HCT116 (cell line): ENCODE data around the gene PIK3C3. TPM values are rescaled to one million over a fixed set of nuclear protein-coding genes. Genes with fewer than 3 reads are reported as not detected.

Experiments used
- ATAC-seq: fragments of 200-7000 bp; cut with Tn5 transposase; 2 replicates; pipeline ENCODE4 v1.9.1; 2020; ENCODE audit warnings: mild to moderate bottlenecking, moderate library complexity
- BruUV-seq: library from RNA; stranded (reverse); fragments of 400-500 nt; replicated peaks from 2 replicates; lab custom pipeline; 2021; lab: Mats Ljungman, UMichigan
- CTCF ChIA-PET: fragments of 300-600 bp; sonication (Branson Sonifier 250); formaldehyde crosslinking; loops from one replicate; lab custom pipeline; 2021; ENCODE audit warnings: antibody characterized with exemption; lab: Charles Lee
- POLR2A ChIA-PET: fragments of 300-600, 350-600 bp; sonication (Branson Sonifier 250); formaldehyde crosslinking; loops from one replicate; lab custom pipeline; 2021; ENCODE audit warnings: antibody characterized with exemption; lab: Charles Lee
- RAD21 ChIA-PET, 2 experiments: fragments of 300-600 bp; sonication (Branson Sonifier 250); formaldehyde crosslinking; loops; one replicate each; lab custom pipeline; 2023; ENCODE audit warnings: low total read pairs in 2 of 2; ENCODE audit not compliant: uncharacterized antibody in 2 of 2, unreplicated experiment in 2 of 2, low non-redundant PET in 1 of 2; lab: Charles Lee
- DNase-seq: peaks from one replicate; pipeline ENCODE4 v3.0.0-alpha.2; 2010; ENCODE audit warnings: low read depth, low spot score
- H2AFZ ChIP-seq: fragments of 200-600 bp; shearing (Covaris generic), sonication (generic); 2 replicates; pipeline ENCODE4 v1.6.1; 2017; ENCODE audit warnings: low read depth, mixed run types, mixed read lengths, antibody characterized with exemption, low read length; ENCODE audit not compliant: poor library complexity, severe bottlenecking
- H3K27ac ChIP-seq: 2 replicates; pipeline ENCODE4 v1.5.1; 2012; ENCODE audit warnings: low read depth, low read length
- H3K27me3 ChIP-seq: fragments of 200-600 bp; sonication (generic); 2 replicates; pipeline ENCODE4 v1.6.1; 2016; ENCODE audit warnings: mixed run types, low read length, mixed read lengths; ENCODE audit not compliant: insufficient read depth
- H3K36me3 ChIP-seq, 2 experiments: fragments of 200-500 bp in 1 of 2; fragments of 200-600 bp in 1 of 2; sonication (Bioruptor generic) in 1 of 2; sonication (generic) in 1 of 2; 2 replicates each; pipeline versions ENCODE4 v1.5.1 to v1.6.1; 2014 to 2016; ENCODE audit warnings: low read length in 2 of 2, inconsistent platforms in 1 of 2, mixed read lengths in 1 of 2, mixed run types in 1 of 2; ENCODE audit not compliant: insufficient read depth in 2 of 2, control insufficient read depth in 1 of 2
- H3K4me1 ChIP-seq, 2 experiments: fragments of 200-600 bp in 1 of 2; sonication (generic) in 1 of 2; 2 replicates each; pipeline versions ENCODE4 v1.5.1 to v1.6.1; 2012 to 2017; ENCODE audit warnings: low read length in 2 of 2, inconsistent platforms in 1 of 2, mild to moderate bottlenecking in 1 of 2, mixed read lengths in 1 of 2, mixed run types in 1 of 2, moderate library complexity in 1 of 2; ENCODE audit not compliant: insufficient read depth in 2 of 2, control insufficient read depth in 1 of 2
- H3K4me2 ChIP-seq: fragments of 200-600 bp; sonication (generic); 2 replicates; pipeline ENCODE4 v1.6.1; 2017; ENCODE audit warnings: mixed run types, low read length, mixed read lengths
- H3K4me3 ChIP-seq, 2 experiments: fragments of 200-600 bp in 1 of 2; sonication (generic) in 1 of 2; replicated peaks in 1 of 2; 2 replicates each; pipeline ENCODE4 v1.5.1; 2011 to 2016; ENCODE audit warnings: low read length in 2 of 2, control low read depth in 1 of 2, low read depth in 1 of 2, mild to moderate bottlenecking in 1 of 2, mixed read lengths in 1 of 2, mixed run types in 1 of 2
- H3K79me2 ChIP-seq: fragments of 200-600 bp; sonication (generic); 2 replicates; pipeline ENCODE4 v1.6.1; 2017; ENCODE audit warnings: mild to moderate bottlenecking, mixed run types, low read length, moderate library complexity, mixed read lengths; ENCODE audit not compliant: insufficient read depth
- H3K9ac ChIP-seq: fragments of 200-600 bp; sonication (generic); 2 replicates; pipeline ENCODE4 v1.6.1; 2016; ENCODE audit warnings: low read length, mixed read lengths
- H3K9me2 ChIP-seq: fragments of 200-600 bp; sonication (generic), shearing (Covaris generic); 2 replicates; pipeline ENCODE4 v1.6.1; 2017; ENCODE audit warnings: mixed run types, mild to moderate bottlenecking, moderate library complexity; ENCODE audit not compliant: insufficient read depth
- H3K9me3 ChIP-seq, 2 experiments: fragments of 200-500 bp in 1 of 2; fragments of 200-600 bp in 1 of 2; sonication (Bioruptor generic) in 1 of 2; sonication (generic) in 1 of 2; 2 replicates each; pipeline ENCODE4 v1.6.1; 2014 to 2017; ENCODE audit warnings: low read length in 2 of 2, mixed read lengths in 2 of 2, inconsistent platforms in 1 of 2, low read depth in 1 of 2, mild to moderate bottlenecking in 1 of 2, mixed run types in 1 of 2, moderate library complexity in 1 of 2; ENCODE audit not compliant: control insufficient read depth in 1 of 2, insufficient read depth in 1 of 2
- H4K20me1 ChIP-seq: fragments of 200-600 bp; sonication (generic), shearing (Covaris generic); 2 replicates; pipeline ENCODE4 v1.6.1; 2017; ENCODE audit warnings: mixed run types, mild to moderate bottlenecking, moderate library complexity; ENCODE audit not compliant: insufficient read depth
- CBX3 ChIP-seq: IDR thresholded peaks from 2 replicates; pipeline ENCODE4 v1.6.1; 2012; ENCODE audit warnings: low read depth
- CEBPB ChIP-seq: IDR thresholded peaks from 2 replicates; pipeline ENCODE4 v1.6.1; 2012; ENCODE audit warnings: low read depth
- EGR1 ChIP-seq: IDR thresholded peaks from 2 replicates; pipeline ENCODE4 v1.6.1; 2012; ENCODE audit warnings: low read depth
- ELF1 ChIP-seq: IDR thresholded peaks from 2 replicates; pipeline ENCODE4 v1.6.1; 2012; ENCODE audit warnings: low read depth, borderline replicate concordance
- EZH2 ChIP-seq: fragments of 200-600 bp; sonication (generic); IDR thresholded peaks from 2 replicates; pipeline ENCODE4 v1.6.1; 2017; ENCODE audit warnings: antibody characterized with exemption, mixed run types
- FOSL1 ChIP-seq: IDR thresholded peaks from 2 replicates; pipeline ENCODE4 v1.6.1; 2012; ENCODE audit warnings: low read depth
- JUND ChIP-seq: IDR thresholded peaks from 2 replicates; pipeline ENCODE4 v1.6.1; 2012
- POLR2A ChIP-seq: IDR thresholded peaks from 2 replicates; pipeline ENCODE4 v1.7.0; 2011; ENCODE audit warnings: borderline replicate concordance; ENCODE audit not compliant: insufficient read depth, insufficient read length; ENCODE audit errors: extremely low read depth
- POLR2AphosphoS5 ChIP-seq: IDR thresholded peaks from 2 replicates; pipeline ENCODE4 v1.6.1; 2011; ENCODE audit warnings: mild to moderate bottlenecking, low read depth, low read length, moderate library complexity
- RAD21 ChIP-seq: IDR thresholded peaks from 2 replicates; pipeline ENCODE4 v1.6.1; 2012; ENCODE audit warnings: low read depth, mild to moderate bottlenecking
- SIN3A ChIP-seq: IDR thresholded peaks from 2 replicates; pipeline ENCODE4 v1.6.1; 2012; ENCODE audit warnings: low read depth
- SP1 ChIP-seq: IDR thresholded peaks from 2 replicates; pipeline ENCODE4 v1.6.1; 2012; ENCODE audit warnings: low read depth
- SRF ChIP-seq: IDR thresholded peaks from 2 replicates; pipeline ENCODE4 v1.6.1; 2012; ENCODE audit warnings: low read depth
- TCF7L2 ChIP-seq: IDR thresholded peaks from 2 replicates; pipeline ENCODE4 v1.7.0; 2011; ENCODE audit warnings: borderline replicate concordance, inconsistent platforms; ENCODE audit not compliant: insufficient read depth, insufficient read length; ENCODE audit errors: extremely low read depth
- YY1 ChIP-seq: IDR thresholded peaks from 2 replicates; pipeline ENCODE4 v1.6.1; 2011; ENCODE audit warnings: low read length, low read depth, moderate library complexity, mild to moderate bottlenecking; ENCODE audit not compliant: insufficient replicate concordance; ENCODE audit errors: extremely low read depth
- ZFX ChIP-seq: fragments of 450-650 bp; IDR thresholded peaks from 2 replicates; pipeline ENCODE4 v1.6.1; 2017
- ZNF274 ChIP-seq: fragments of 200-500 bp; sonication (Bioruptor generic); IDR thresholded peaks from 2 replicates; pipeline ENCODE4 v1.6.1; 2014; ENCODE audit warnings: mild to moderate bottlenecking, low read depth, low read length, inconsistent platforms
- intact Hi-C: fragments of 100-400 bp; cut with micrococcal nuclease; formaldehyde crosslinking; loops from 2 replicates; pipeline ENCODE4 v1.10.0; 2022
- total RNA-seq: library from RNA; stranded (reverse); gene quantifications from one replicate; pipeline ENCODE4 v1.2.1, GENCODE V29; 2021; ENCODE audit not compliant: unreplicated experiment
- TF ChIP-seq, protein P1 (sequence below): IDR thresholded peaks from 2 replicates; pipeline ENCODE4 v1.6.1; 2012
- TF ChIP-seq, protein P2 (sequence below), 3 experiments: fragments of 200-600 bp in 1 of 3; sonication (generic) in 1 of 3; IDR thresholded peaks in 2 of 3; conservative IDR thresholded peaks in 1 of 3; 2 replicates each; pipeline ENCODE4 v1.5.1; 2012 to 2017; ENCODE audit warnings: low read depth in 2 of 3, low read length in 2 of 3, antibody characterized with exemption in 1 of 3, borderline replicate concordance in 1 of 3, control low read depth in 1 of 3, mild to moderate bottlenecking in 1 of 3, mixed read lengths in 1 of 3, mixed run types in 1 of 3, moderate library complexity in 1 of 3; ENCODE audit not compliant: insufficient read depth in 1 of 3
- TF ChIP-seq, protein P3 (sequence below): IDR thresholded peaks from 2 replicates; pipeline ENCODE4 v1.6.1; 2012

Gene PIK3C3
- total RNA-seq, 1 experiment from 2014 or later = 40.4 TPM

DNA sequence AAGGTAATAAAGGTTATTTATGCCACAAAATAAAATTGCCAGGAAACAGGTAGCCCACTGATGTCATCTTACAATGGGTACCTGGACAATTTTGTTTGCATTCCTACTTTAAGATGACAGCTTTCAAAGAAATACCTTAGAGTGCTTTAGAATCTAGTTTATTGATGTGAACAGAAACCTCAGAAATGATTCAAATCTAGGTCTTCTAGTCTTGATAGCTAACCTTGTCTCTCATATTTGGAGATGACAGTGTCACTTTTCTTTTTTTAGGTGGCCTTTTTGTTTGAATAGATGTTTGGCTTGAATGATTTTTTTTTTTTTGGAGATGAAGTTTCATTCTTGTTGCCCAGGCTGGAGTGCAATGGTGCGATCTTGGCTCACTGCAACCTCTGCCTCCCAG, 69.1 kb downstream of the PIK3C3 start:
- H3K4me2 ChIP-seq = no peak overlapping the region
- H3K27ac ChIP-seq = no peak overlapping the region
- TF ChIP-seq, protein P1, sequence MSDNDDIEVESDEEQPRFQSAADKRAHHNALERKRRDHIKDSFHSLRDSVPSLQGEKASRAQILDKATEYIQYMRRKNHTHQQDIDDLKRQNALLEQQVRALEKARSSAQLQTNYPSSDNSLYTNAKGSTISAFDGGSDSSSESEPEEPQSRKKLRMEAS = no peak
- TF ChIP-seq CEBPB = no peak
- no peak for TF ChIP-seq EGR1
- TF ChIP-seq ZFX = no peak
- TF ChIP-seq EZH2 = no peak
- TF ChIP-seq ZNF274 = no peak
- TF ChIP-seq, all 23 proteins: peak for 0
- Histone ChIP-seq H3K9me2 (no peaks in the 10 kb centered on the region), H3K79me2 (no peaks in the 10 kb centered on the region), H3K9ac (no peak overlapping the region), H4K20me1 (no peaks in the 10 kb centered on the region), H3K27me3 (no peaks in the 10 kb centered on the region), H2AFZ (no peak overlapping the region), H3K9me3 (no peaks in the 10 kb centered on the region), H3K4me3 (no peak overlapping the region), H3K4me1 (no peaks in the 10 kb centered on the region), H3K36me3 (peaks cover 0 to 9% of the 10 kb centered on the region in 2 experiments; a peak in 2 of 4 replicates)
- DNase-seq (no peak), ATAC-seq (no peak)
- ChIA-PET POLR2A (no interaction called here), RAD21 (no interaction called here), CTCF (no interaction called here)
- no TSS peak for BruUV-seq
- intact Hi-C loops = no loop called here

DNA sequence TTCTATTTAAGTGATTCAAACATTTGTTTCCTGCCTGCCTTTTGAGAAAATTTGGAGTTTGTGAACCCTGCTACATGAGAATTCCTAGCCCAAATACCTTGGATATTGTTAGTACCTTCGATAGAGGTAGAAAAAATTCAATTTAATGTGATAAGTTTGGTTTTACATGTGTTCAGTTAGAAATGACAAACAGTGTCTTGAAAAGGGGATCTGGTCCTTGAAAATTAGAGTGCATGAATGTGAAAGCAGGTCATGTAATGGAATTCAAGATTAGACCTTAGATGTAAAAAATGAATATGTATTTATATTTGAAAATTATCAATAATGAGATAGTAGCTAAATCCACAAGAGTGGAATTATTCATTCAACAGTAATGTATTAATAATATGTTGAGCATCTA, 70.5 kb downstream of the PIK3C3 start:
- H3K27me3 ChIP-seq = no peaks in the 10 kb centered on the region
- H3K4me1 ChIP-seq = no peaks in the 10 kb centered on the region
- H3K27ac ChIP-seq = no peak overlapping the region
- no peak for ATAC-seq
- H3K9me2 ChIP-seq = no peaks in the 10 kb centered on the region
- BruUV-seq = no TSS peak
- peaks cover 0 to 9% of the 10 kb centered on the region in 2 experiments; a peak in 2 of 4 replicates for H3K36me3 ChIP-seq
- no peaks in the 10 kb centered on the region for H4K20me1 ChIP-seq
- ChIA-PET POLR2A (no interaction called here), RAD21 (no interaction called here), CTCF (interaction anchor here (3.4 kb wide), 1 partner anchor 28 kb away, joined by 18 read pairs; no protein-coding TSS in a partner anchor)
- no peak overlapping the region for H3K4me2 ChIP-seq
- H3K4me3 ChIP-seq = no peak overlapping the region
- no peak for DNase-seq
- H3K79me2 ChIP-seq = no peaks in the 10 kb centered on the region
- no peak overlapping the region for H3K9ac ChIP-seq
- H3K9me3 ChIP-seq = no peaks in the 10 kb centered on the region
- TF ChIP-seq FOSL1 = no peak
- TF ChIP-seq YY1 = no peak
- TF ChIP-seq, protein P1 = no peak
- no peak for TF ChIP-seq POLR2AphosphoS5
- TF ChIP-seq SIN3A = no peak
- TF ChIP-seq ELF1 = no peak
- TF ChIP-seq SRF = no peak
- TF ChIP-seq EGR1 = no peak
- no peak for TF ChIP-seq JUND
- no peak for TF ChIP-seq CEBPB
- no peak for TF ChIP-seq RAD21
- TF ChIP-seq, protein P2, sequence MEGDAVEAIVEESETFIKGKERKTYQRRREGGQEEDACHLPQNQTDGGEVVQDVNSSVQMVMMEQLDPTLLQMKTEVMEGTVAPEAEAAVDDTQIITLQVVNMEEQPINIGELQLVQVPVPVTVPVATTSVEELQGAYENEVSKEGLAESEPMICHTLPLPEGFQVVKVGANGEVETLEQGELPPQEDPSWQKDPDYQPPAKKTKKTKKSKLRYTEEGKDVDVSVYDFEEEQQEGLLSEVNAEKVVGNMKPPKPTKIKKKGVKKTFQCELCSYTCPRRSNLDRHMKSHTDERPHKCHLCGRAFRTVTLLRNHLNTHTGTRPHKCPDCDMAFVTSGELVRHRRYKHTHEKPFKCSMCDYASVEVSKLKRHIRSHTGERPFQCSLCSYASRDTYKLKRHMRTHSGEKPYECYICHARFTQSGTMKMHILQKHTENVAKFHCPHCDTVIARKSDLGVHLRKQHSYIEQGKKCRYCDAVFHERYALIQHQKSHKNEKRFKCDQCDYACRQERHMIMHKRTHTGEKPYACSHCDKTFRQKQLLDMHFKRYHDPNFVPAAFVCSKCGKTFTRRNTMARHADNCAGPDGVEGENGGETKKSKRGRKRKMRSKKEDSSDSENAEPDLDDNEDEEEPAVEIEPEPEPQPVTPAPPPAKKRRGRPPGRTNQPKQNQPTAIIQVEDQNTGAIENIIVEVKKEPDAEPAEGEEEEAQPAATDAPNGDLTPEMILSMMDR (IDR thresholded peaks at IDR 0.05 in 2 of 3, conservative IDR thresholded peaks at IDR 0.05 in 1 of 3; ENCODE audit: borderline replicate concordance in 1 of 3, insufficient read depth in 1 of 3, low read depth in 2 of 3, low read length in 2 of 3) = no peak
- no peak for TF ChIP-seq SP1
- no peak for TF ChIP-seq POLR2A
- TF ChIP-seq TCF7L2 = no peak
- TF ChIP-seq CBX3 = no peak
- TF ChIP-seq EZH2 = no peak
- TF ChIP-seq, protein P3, sequence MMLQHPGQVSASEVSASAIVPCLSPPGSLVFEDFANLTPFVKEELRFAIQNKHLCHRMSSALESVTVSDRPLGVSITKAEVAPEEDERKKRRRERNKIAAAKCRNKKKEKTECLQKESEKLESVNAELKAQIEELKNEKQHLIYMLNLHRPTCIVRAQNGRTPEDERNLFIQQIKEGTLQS = no peak
- no peak for TF ChIP-seq ZNF274
- intact Hi-C loops = loop anchor here (5.0 kb wide), 1 partner anchor 1572 kb away; no protein-coding TSS in a partner anchor
- H2AFZ ChIP-seq = no peak overlapping the region
